ENCODE results near the gene SEMA5A. TPM values are rescaled to one million over a fixed set of nuclear protein-coding genes. Genes with fewer than 3 reads are reported as not detected.

SEMA5A gene
- total RNA-seq, 1 donor from 2014 or later, result 4.0 TPM

DNA sequence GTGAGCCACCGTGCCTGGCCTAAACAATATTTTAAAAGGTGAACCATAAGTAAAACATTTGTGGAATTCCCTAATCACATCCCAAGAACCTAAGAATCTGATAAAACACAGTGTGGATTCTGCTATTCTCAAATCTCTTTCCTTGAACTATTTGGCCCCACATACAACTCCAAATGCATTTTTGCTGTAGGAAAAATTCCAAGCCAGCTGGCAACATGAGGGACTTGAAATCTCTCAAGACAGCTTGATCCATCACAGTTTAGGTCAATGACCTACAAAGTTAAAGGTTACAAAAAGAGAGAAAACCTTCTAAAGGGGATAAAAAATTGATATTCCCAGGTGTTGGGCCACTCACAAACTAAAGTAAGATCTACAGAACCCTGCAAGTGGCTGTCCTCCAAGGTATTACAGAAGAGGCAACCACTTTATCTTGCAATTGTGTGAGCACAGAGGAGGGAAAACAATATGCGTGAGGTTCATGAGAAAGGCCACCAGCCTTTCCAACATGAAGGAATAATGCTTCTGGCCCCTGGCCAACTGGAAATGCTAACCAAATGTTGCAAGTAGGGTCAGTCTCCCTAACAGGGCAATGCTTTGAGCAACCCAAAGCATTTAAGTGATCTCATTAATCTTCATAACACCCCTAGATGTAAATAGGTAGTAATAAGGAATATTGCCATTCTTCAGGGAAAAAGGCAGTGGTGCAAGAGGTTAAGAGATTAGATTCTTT is 221.4 kb downstream of the SEMA5A start:
- Mint-ChIP-seq H3K9me3 (ENCODE audit: low read depth) (no peaks in the 10 kb centered on the region), H3K4me1 (ENCODE audit: low read depth) (no peaks in the 10 kb centered on the region), H3K36me3 (ENCODE audit: insufficient read depth) (no peaks in the 10 kb centered on the region), H3K4me3 (ENCODE audit: low read depth) (no peak overlapping the region), H3K27me3 (no peaks in the 10 kb centered on the region), H3K27ac (no peak overlapping the region)
- TF ChIP-seq, protein P1, sequence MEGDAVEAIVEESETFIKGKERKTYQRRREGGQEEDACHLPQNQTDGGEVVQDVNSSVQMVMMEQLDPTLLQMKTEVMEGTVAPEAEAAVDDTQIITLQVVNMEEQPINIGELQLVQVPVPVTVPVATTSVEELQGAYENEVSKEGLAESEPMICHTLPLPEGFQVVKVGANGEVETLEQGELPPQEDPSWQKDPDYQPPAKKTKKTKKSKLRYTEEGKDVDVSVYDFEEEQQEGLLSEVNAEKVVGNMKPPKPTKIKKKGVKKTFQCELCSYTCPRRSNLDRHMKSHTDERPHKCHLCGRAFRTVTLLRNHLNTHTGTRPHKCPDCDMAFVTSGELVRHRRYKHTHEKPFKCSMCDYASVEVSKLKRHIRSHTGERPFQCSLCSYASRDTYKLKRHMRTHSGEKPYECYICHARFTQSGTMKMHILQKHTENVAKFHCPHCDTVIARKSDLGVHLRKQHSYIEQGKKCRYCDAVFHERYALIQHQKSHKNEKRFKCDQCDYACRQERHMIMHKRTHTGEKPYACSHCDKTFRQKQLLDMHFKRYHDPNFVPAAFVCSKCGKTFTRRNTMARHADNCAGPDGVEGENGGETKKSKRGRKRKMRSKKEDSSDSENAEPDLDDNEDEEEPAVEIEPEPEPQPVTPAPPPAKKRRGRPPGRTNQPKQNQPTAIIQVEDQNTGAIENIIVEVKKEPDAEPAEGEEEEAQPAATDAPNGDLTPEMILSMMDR (IDR thresholded peaks at IDR 0.05; ENCODE audit: unreplicated experiment), result no peak
- DNase-seq (ENCODE audit: low spot score, unreplicated experiment), result no peak

DNA sequence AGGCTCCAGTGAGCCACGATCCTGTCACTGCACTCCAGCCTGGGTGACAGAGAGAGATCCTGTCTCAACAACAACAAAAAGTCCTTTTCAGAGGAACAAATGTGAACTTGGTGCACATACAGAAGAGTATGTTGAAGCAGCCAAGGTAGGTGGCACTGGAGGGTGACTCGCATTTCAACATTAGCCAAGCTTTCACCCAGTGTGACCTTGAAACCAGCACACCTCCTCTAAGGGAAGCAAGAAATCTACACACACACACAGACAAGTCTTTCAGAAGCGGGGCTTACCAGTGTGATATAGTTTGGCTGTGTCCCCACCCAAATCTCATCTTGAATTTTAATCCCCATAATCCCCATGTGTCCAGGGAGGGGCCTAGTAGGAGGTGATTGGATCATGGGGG is 225.2 kb downstream of the SEMA5A start:
- no peak for DNase-seq (ENCODE audit: low spot score, unreplicated experiment)
- Mint-ChIP-seq H3K27ac (no peak overlapping the region), H3K4me1 (ENCODE audit: low read depth) (peaks cover 3% of the 10 kb centered on the region), H3K4me3 (ENCODE audit: low read depth) (no peak overlapping the region), H3K27me3 (no peaks in the 10 kb centered on the region), H3K9me3 (ENCODE audit: low read depth) (no peaks in the 10 kb centered on the region), H3K36me3 (ENCODE audit: insufficient read depth) (no peaks in the 10 kb centered on the region)
- TF ChIP-seq, protein P1 (IDR thresholded peaks at IDR 0.05; ENCODE audit: unreplicated experiment), result no peak

DNA sequence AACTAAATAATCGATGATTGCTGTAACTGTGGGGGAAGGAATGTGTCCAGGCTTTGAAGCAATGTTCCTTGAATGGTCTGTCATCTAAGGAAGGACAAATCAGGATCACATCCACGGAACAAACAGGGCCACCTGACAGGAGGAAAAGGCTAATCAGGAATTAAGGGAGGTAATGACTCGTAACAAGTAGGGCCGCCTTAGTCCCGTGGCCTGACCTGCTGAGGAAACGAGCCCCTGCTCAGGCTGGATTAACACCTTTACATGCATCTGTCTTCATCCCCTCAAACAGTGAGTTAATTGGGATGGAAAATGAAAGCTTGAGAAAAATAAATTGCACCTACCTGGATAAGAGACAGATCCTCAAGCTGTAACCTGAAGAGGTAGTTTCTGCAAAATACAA is 227.8 kb downstream of the SEMA5A start:
- Mint-ChIP-seq H3K27ac (no peak overlapping the region), H3K4me1 (ENCODE audit: low read depth) (peaks cover 3% of the 10 kb centered on the region), H3K27me3 (no peaks in the 10 kb centered on the region), H3K4me3 (ENCODE audit: low read depth) (no peak overlapping the region), H3K36me3 (ENCODE audit: insufficient read depth) (no peaks in the 10 kb centered on the region), H3K9me3 (ENCODE audit: low read depth) (no peaks in the 10 kb centered on the region)
- TF ChIP-seq, protein P1 (IDR thresholded peaks at IDR 0.05; ENCODE audit: unreplicated experiment), result no peak
- no peak for DNase-seq (ENCODE audit: low spot score, unreplicated experiment)

DNA sequence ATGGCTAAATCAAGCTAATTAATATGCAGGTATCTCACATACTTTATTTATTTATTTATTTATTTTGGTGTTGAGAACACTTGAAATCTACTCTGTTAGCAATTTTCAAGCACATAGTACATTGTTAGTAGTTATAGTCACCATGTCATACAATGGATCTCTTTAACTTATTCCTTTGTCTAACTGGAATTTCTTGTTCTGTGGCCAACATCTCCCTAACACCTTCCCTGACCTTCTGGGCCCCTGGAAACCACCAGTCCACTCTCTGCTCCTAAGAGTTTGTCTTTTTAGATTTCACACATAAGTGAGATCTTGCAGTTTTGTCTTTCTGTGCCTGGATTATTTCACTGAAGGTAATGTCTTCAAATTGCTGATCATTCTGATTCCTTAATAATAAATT is 229.1 kb downstream of the SEMA5A start:
- no peaks in the 10 kb centered on the region for H3K9me3 Mint-ChIP-seq (ENCODE audit: low read depth)
- H3K27me3 Mint-ChIP-seq, result no peaks in the 10 kb centered on the region
- peaks cover 3% of the 10 kb centered on the region for H3K4me1 Mint-ChIP-seq (ENCODE audit: low read depth)
- H3K27ac Mint-ChIP-seq, result no peak overlapping the region
- peak overlapping the region; percentile 23 for H3K4me3 Mint-ChIP-seq (ENCODE audit: low read depth)
- no peaks in the 10 kb centered on the region for H3K36me3 Mint-ChIP-seq (ENCODE audit: insufficient read depth)
- TF ChIP-seq, protein P1 (IDR thresholded peaks at IDR 0.05; ENCODE audit: unreplicated experiment), result no peak
- DNase-seq (ENCODE audit: low spot score, unreplicated experiment), result no peak

DNA sequence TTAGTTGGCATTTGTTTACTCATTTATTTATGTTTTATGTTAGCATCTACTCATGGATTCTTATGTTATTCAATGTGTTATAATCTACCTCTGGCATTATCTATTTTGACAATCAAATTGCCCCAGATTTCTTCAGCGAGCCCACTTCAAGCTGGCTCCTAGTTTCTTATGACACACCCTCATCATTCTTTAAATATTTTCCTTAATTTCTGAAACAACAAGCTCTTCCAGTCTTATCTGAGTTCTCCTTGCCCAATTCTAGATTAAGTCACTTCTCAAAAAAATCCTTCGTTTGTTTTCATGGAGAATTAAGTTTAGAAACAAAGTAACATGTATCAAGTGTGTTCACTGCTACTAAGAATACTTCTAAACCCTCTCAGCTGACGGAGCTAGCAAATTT is 229.8 kb downstream of the SEMA5A start:
- Mint-ChIP-seq H3K9me3 (ENCODE audit: low read depth) (no peaks in the 10 kb centered on the region), H3K27me3 (no peaks in the 10 kb centered on the region), H3K4me3 (ENCODE audit: low read depth) (no peak overlapping the region), H3K36me3 (ENCODE audit: insufficient read depth) (no peaks in the 10 kb centered on the region), H3K27ac (no peak overlapping the region), H3K4me1 (ENCODE audit: low read depth) (peaks cover 3% of the 10 kb centered on the region)
- no peak for DNase-seq (ENCODE audit: low spot score, unreplicated experiment)
- TF ChIP-seq, protein P1 (IDR thresholded peaks at IDR 0.05; ENCODE audit: unreplicated experiment), result no peak
